HepG2 (cell line): ENCODE measurements around the gene TRIM28. TPM values are rescaled to one million over a fixed set of nuclear protein-coding genes. Genes with fewer than 3 reads are reported as not detected.
A peak's percentile ranks its signal among the peaks of the same experiment; 100 is the strongest.

Experiments
- BHLHE40 ChIP-seq: IDR thresholded peaks from 2 replicates; pipeline ENCODE4 v1.6.1; 2011; ENCODE audit warnings: low read length, improper control_type of control experiment
- CERS6 ChIP-seq: sonication (generic); formaldehyde crosslinking; IDR thresholded peaks from 2 replicates; pipeline ENCODE4 v1.5.0; 2020; ENCODE audit warnings: missing genetic modification reagents
- ETS1 ChIP-seq: sonication (generic); formaldehyde crosslinking; IDR thresholded peaks from 2 replicates; pipeline ENCODE4 v1.4.0; 2020; ENCODE audit warnings: missing genetic modification reagents
- GABPB1 ChIP-seq: IDR thresholded peaks from 2 replicates; pipeline ENCODE4 v1.6.1; 2016; ENCODE audit warnings: mild to moderate bottlenecking, missing genetic modification reagents, moderate library complexity, missing compliant biosample characterization
- HNF4G ChIP-seq, 2 experiments: sonication (generic) in 1 of 2; formaldehyde crosslinking in 1 of 2; IDR thresholded peaks; 2 replicates each; pipeline versions ENCODE4 v1.4.0 to v1.6.1; 2011 to 2020; ENCODE audit warnings: borderline replicate concordance in 2 of 2, low read depth in 2 of 2, mild to moderate bottlenecking in 2 of 2, low read length in 1 of 2, missing genetic modification reagents in 1 of 2, moderate library complexity in 1 of 2
- NFYC ChIP-seq: IDR thresholded peaks from 2 replicates; pipeline ENCODE4 v1.6.1; 2016; ENCODE audit warnings: missing genetic modification reagents, missing compliant biosample characterization
- NKX3-1 ChIP-seq: sonication (generic); formaldehyde crosslinking; IDR thresholded peaks from 2 replicates; pipeline ENCODE4 v1.5.0; 2020; ENCODE audit warnings: missing genetic modification reagents
- PAF1 ChIP-seq: IDR thresholded peaks from 2 replicates; pipeline ENCODE4 v1.6.1; 2016; ENCODE audit warnings: missing genetic modification reagents, missing compliant biosample characterization
- PHF8 ChIP-seq: sonication (generic); formaldehyde crosslinking; IDR thresholded peaks from 2 replicates; pipeline ENCODE4 v1.5.0; 2020; ENCODE audit warnings: missing genetic modification reagents
- SALL2 ChIP-seq: sonication (generic); formaldehyde crosslinking; IDR thresholded peaks from 2 replicates; pipeline ENCODE4 v1.8.1; 2023; ENCODE audit warnings: mild to moderate bottlenecking, missing genetic modification reagents, inconsistent platforms
- SKIL ChIP-seq: sonication (generic); formaldehyde crosslinking; IDR thresholded peaks from 2 replicates; pipeline ENCODE4 v1.8.0; 2022; ENCODE audit warnings: missing genetic modification reagents, mild to moderate bottlenecking, moderate library complexity, borderline replicate concordance
- SP140L ChIP-seq: sonication (generic); formaldehyde crosslinking; IDR thresholded peaks from 2 replicates; pipeline ENCODE4 v1.4.0; 2020; ENCODE audit warnings: missing genetic modification reagents, borderline replicate concordance
- TFE3 ChIP-seq: IDR thresholded peaks from 2 replicates; pipeline ENCODE4 v1.6.1; 2016
- ZBTB20 ChIP-seq: sonication (generic); formaldehyde crosslinking; IDR thresholded peaks from 2 replicates; pipeline ENCODE4 v1.8.1; 2023; ENCODE audit warnings: missing genetic modification reagents, low read depth, mild to moderate bottlenecking, borderline replicate concordance
- ZNF296 ChIP-seq: sonication (generic); formaldehyde crosslinking; conservative IDR thresholded peaks from 2 replicates; pipeline ENCODE4 v1.5.0; 2020; ENCODE audit warnings: mild to moderate bottlenecking, missing genetic modification reagents
- ZNF317 ChIP-seq: sonication (generic); formaldehyde crosslinking; IDR thresholded peaks from 2 replicates; pipeline ENCODE4 v1.5.0; 2020; ENCODE audit warnings: mild to moderate bottlenecking, missing genetic modification reagents
- ZNF576 ChIP-seq: sonication (generic); formaldehyde crosslinking; IDR thresholded peaks from 2 replicates; pipeline ENCODE4 v1.4.0; 2020; ENCODE audit warnings: mild to moderate bottlenecking, missing genetic modification reagents
- ZNF652 ChIP-seq: IDR thresholded peaks from 2 replicates; pipeline ENCODE4 v1.6.1; 2016; ENCODE audit warnings: low read depth, borderline replicate concordance
- ZNF747 ChIP-seq: sonication (generic); formaldehyde crosslinking; IDR thresholded peaks from 2 replicates; pipeline ENCODE4 v1.8.1; 2023; ENCODE audit warnings: missing genetic modification reagents, mild to moderate bottlenecking, borderline replicate concordance
- polyA plus RNA-seq, 8 experiments: library from polyadenylated mRNA; depleted of rRNA in 3 of 8; stranded (reverse) in 7 of 8; unstranded in 1 of 8; fragments of >200 nt; fragmentation: Illumina TruSeq in 4 of 8; extraction: Trizol in 4 of 8; gene quantifications; 2 replicates each; pipeline versions ENCODE4 v1.2.1 to v1.2.3, GENCODE V29; 2011 to 2016; ENCODE audit warnings: low read depth in 4 of 8, missing spikeins in 1 of 8, mixed read lengths in 1 of 8; ENCODE audit not compliant: insufficient read depth in 1 of 8
- total RNA-seq, 5 experiments: library from RNA; depleted of rRNA; stranded (reverse); fragments of >200 nt; fragmentation: Illumina TruSeq; extraction: Trizol; gene quantifications; 2 replicates each; pipeline ENCODE4 v1.2.3, GENCODE V29; 2016; ENCODE audit warnings: low read depth in 1 of 5
- TF ChIP-seq, protein P1 (sequence below): sonication (generic); formaldehyde crosslinking; IDR thresholded peaks from 2 replicates; pipeline ENCODE4 v1.9.0; 2021; ENCODE audit warnings: missing genetic modification reagents, borderline replicate concordance

Gene TRIM28
- total and polyA plus RNA-seq, 2 of the 13 experiments (the other 11 are each of a cell fraction or from before 2014, with no cell fraction given) = 361 to 439 TPM

GRCh38 chr19:58558623-58559274 is 14.9 kb downstream of the TRIM28 start (continued):
- peak; percentile 71; the same call in 1 of the 2 replicates for TF ChIP-seq HNF4G (IDR thresholded peaks at IDR 0.05; ENCODE audit: borderline replicate concordance, low read depth, low read length)
- no peak for TF ChIP-seq HNF4G (CRISPR knock-in tag; IDR thresholded peaks at IDR 0.05; ENCODE audit: borderline replicate concordance, low read depth)
- TF ChIP-seq, protein P1, sequence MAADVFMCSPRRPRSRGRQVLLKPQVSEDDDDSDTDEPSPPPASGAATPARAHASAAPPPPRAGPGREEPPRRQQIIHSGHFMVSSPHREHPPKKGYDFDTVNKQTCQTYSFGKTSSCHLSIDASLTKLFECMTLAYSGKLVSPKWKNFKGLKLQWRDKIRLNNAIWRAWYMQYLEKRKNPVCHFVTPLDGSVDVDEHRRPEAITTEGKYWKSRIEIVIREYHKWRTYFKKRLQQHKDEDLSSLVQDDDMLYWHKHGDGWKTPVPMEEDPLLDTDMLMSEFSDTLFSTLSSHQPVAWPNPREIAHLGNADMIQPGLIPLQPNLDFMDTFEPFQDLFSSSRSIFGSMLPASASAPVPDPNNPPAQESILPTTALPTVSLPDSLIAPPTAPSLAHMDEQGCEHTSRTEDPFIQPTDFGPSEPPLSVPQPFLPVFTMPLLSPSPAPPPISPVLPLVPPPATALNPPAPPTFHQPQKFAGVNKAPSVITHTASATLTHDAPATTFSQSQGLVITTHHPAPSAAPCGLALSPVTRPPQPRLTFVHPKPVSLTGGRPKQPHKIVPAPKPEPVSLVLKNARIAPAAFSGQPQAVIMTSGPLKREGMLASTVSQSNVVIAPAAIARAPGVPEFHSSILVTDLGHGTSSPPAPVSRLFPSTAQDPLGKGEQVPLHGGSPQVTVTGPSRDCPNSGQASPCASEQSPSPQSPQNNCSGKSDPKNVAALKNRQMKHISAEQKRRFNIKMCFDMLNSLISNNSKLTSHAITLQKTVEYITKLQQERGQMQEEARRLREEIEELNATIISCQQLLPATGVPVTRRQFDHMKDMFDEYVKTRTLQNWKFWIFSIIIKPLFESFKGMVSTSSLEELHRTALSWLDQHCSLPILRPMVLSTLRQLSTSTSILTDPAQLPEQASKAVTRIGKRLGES = no peak
- TF ChIP-seq ETS1 = no peak
- TF ChIP-seq PHF8 (CRISPR knock-in tag) = peak; percentile 93
- no peak for TF ChIP-seq ZNF296
- TF ChIP-seq CERS6 = no peak
- no peak for TF ChIP-seq SP140L (CRISPR knock-in tag)
- TF ChIP-seq TFE3 (CRISPR knock-in tag) = peak; percentile 6; the same call in 1 of the 2 replicates
- no peak for TF ChIP-seq BHLHE40
- TF ChIP-seq NKX3-1 (CRISPR knock-in tag) = peak; percentile 53; the same call in 1 of the 2 replicates
- no peak for TF ChIP-seq ZNF317 (CRISPR knock-in tag)
- TF ChIP-seq ZNF576 = no peak; the same call in 1 of the 2 replicates
- TF ChIP-seq NFYC (CRISPR knock-in tag) = no peak
- no peak for TF ChIP-seq ZBTB20 (CRISPR knock-in tag)
- TF ChIP-seq SALL2 (CRISPR knock-in tag) = peak; percentile 96
- TF ChIP-seq GABPB1 (CRISPR knock-in tag) = peak; percentile 91
- TF ChIP-seq PAF1 (CRISPR knock-in tag) = no peak
- TF ChIP-seq ZNF652 (CRISPR knock-in tag) = no peak
- TF ChIP-seq ZNF747 (CRISPR knock-in tag) = peak; percentile 63; the same call in 1 of the 2 replicates
- TF ChIP-seq SKIL (CRISPR knock-in tag) = no peak
